Measurements from ENCODE around the gene ZFYVE9. TPM values are rescaled to one million over a fixed set of nuclear protein-coding genes. Genes with fewer than 3 reads are reported as not detected.

The ZFYVE9 gene
- total RNA-seq, 4 donors from 2014 or later, result 38.1 to 54.8 (median 40.9) TPM

- no peak for DNase-seq (ENCODE audit: extremely low spot score)
- 96% methylated on average over 3 of the region's 7 CpGs for WGBS
- H3K4me3 ChIP-seq, result no peak overlapping the region
- no peaks in the 10 kb centered on the region for H3K9me3 ChIP-seq
- intact Hi-C loops (cut with DNase I), result no loop called here
- H3K36me3 ChIP-seq, result peaks cover 64 to 85% (median 77%) of the 10 kb centered on the region in 4 donors
- TF ChIP-seq POLR2A (IDR thresholded peaks at IDR 0.05; ENCODE audit: low read depth), result no peak
- no peak for TF ChIP-seq CTCF (IDR thresholded peaks at IDR 0.05)
- TF ChIP-seq EP300 (IDR thresholded peaks at IDR 0.05), result no peak
- TF ChIP-seq POLR2AphosphoS5 (IDR thresholded peaks at IDR 0.05), result no peak
- H3K27ac ChIP-seq (replicated peaks in 1 of 4), result no peak overlapping the region
- no peaks in the 10 kb centered on the region for H3K27me3 ChIP-seq
- peaks cover 8 to 19% (median 16%) of the 10 kb centered on the region in 4 donors for H3K4me1 ChIP-seq
Measured at GRCh38 chr1:52360595-52360968, 218.7 kb downstream of the ZFYVE9 start.

GRCh38 chr1:52364235-52364839 lies 222.4 kb downstream of the ZFYVE9 start:
- WGBS, result 94% methylated on average over 5 of the region's 5 CpGs
- TF ChIP-seq EP300 (IDR thresholded peaks at IDR 0.05), result no peak
- no peak for TF ChIP-seq POLR2AphosphoS5 (IDR thresholded peaks at IDR 0.05)
- Histone ChIP-seq H3K4me3 (no peak overlapping the region), H3K27ac (replicated peaks in 1 of 4) (peak overlapping the region in 3 of 4 donors; percentile 92 to 95 (median 94)), H3K36me3 (peaks cover 27 to 48% (median 40%) of the 10 kb centered on the region in 4 donors), H3K27me3 (no peaks in the 10 kb centered on the region), H3K9me3 (no peaks in the 10 kb centered on the region), H3K4me1 (peaks cover 11 to 38% (median 26%) of the 10 kb centered on the region in 4 donors)
- no peak for DNase-seq (ENCODE audit: extremely low spot score)
- intact Hi-C loops (cut with DNase I), result no loop called here

- H3K4me3 ChIP-seq, result peak overlapping the region; percentile 71 to 96 (median 85)
- TF ChIP-seq POLR2AphosphoS5 (IDR thresholded peaks at IDR 0.05) (peak; percentile 59 to 63), POLR2A (IDR thresholded peaks at IDR 0.05; ENCODE audit: low read depth) (no peak)
- peaks cover 11 to 38% (median 26%) of the 10 kb centered on the region in 4 donors for H3K4me1 ChIP-seq
- H3K9me3 ChIP-seq, result no peaks in the 10 kb centered on the region
- H3K27ac ChIP-seq (replicated peaks in 1 of 4), result peak overlapping the region; percentile 87 to 95 (median 93)
- intact Hi-C loops (cut with DNase I), result no loop called here
- H3K36me3 ChIP-seq, result peaks cover 19 to 39% (median 31%) of the 10 kb centered on the region in 4 donors
- 8% methylated on average over 19 of the region's 22 CpGs for WGBS
- no peak for DNase-seq (ENCODE audit: extremely low spot score)
- H3K27me3 ChIP-seq, result no peaks in the 10 kb centered on the region
Measured at GRCh38 chr1:52365071-52365745, 223.3 kb downstream of the ZFYVE9 start.

GRCh38 chr1:52365746-52366516 lies 224.0 kb downstream of the ZFYVE9 start, which contains the start of gene CC2D1B:
Gene CC2D1B (minus strand): TSS chr1:52366205. CDS start chr1:52364620, 1,585 bp downstream.
- 0% methylated on average over 11 of the region's 92 CpGs for WGBS
- Histone ChIP-seq H3K4me3 (peak within 1 kb of the TSS; percentile 71 to 96 (median 85)), H3K36me3 (peaks cover 12 to 32% (median 24%) of the 10 kb centered on the region in 4 donors), H3K4me1 (peaks cover 11 to 38% (median 26%) of the 10 kb centered on the region in 4 donors), H3K9me3 (no peaks in the 10 kb centered on the region), H3K27ac (replicated peaks in 1 of 4) (peak within 1 kb of the TSS; percentile 87 to 95 (median 93)), H3K27me3 (no peaks in the 10 kb centered on the region)
- intact Hi-C loops (cut with DNase I), result loop anchor here (2.0 kb wide), 1 partner anchor 39 kb away; the partner anchor contains the start of genes ORC1 and PRPF38A
- peak; percentile 99 for DNase-seq (ENCODE audit: extremely low spot score)
- TF ChIP-seq POLR2A (IDR thresholded peaks at IDR 0.05; ENCODE audit: low read depth) (peak; percentile 93), EP300 (IDR thresholded peaks at IDR 0.05) (no peak), POLR2AphosphoS5 (IDR thresholded peaks at IDR 0.05) (peak; percentile 97 to 98), CTCF (IDR thresholded peaks at IDR 0.05) (peak; percentile 16 to 28 (median 27))

GRCh38 chr1:52366517-52366827 lies 224.6 kb downstream of the ZFYVE9 start:
- WGBS, result 21% methylated on average over 6 of the region's 8 CpGs
- intact Hi-C loops (cut with DNase I), result loop anchor here (2.0 kb wide), 1 partner anchor 38 kb away; the partner anchor contains the start of genes ORC1 and PRPF38A
- Histone ChIP-seq H3K9me3 (no peaks in the 10 kb centered on the region), H3K4me1 (peaks cover 11 to 38% (median 26%) of the 10 kb centered on the region in 4 donors), H3K27ac (replicated peaks in 1 of 4) (peak overlapping the region; percentile 87 to 95 (median 93)), H3K4me3 (peak overlapping the region; percentile 71 to 96 (median 85)), H3K36me3 (peaks cover 8 to 26% (median 18%) of the 10 kb centered on the region in 4 donors), H3K27me3 (no peaks in the 10 kb centered on the region)
- no peak for DNase-seq (ENCODE audit: extremely low spot score)
- TF ChIP-seq EP300 (IDR thresholded peaks at IDR 0.05), result no peak
- TF ChIP-seq POLR2A (IDR thresholded peaks at IDR 0.05; ENCODE audit: low read depth), result no peak
- TF ChIP-seq POLR2AphosphoS5 (IDR thresholded peaks at IDR 0.05), result no peak
- TF ChIP-seq CTCF (IDR thresholded peaks at IDR 0.05), result no peak
